ENCODE results near the gene ASAP3. TPM values are rescaled to one million over a fixed set of nuclear protein-coding genes. Genes with fewer than 3 reads are reported as not detected.
A peak's percentile ranks its signal among the peaks of the same experiment; 100 is the strongest.

ASAP3 gene
- total and polyA plus RNA-seq, 9 of the 15 experiments (the other 6 are each of a cell fraction or from before 2014, with no cell fraction given) = 1.7 to 31.2 (median 17.4) TPM

GRCh38 chr1:23449958-23450357, 34.0 kb downstream of the ASAP3 start:
- intact Hi-C loops (cut with micrococcal nuclease) = no loop called here

More at GRCh38 chr1:23449958-23450357, 34.0 kb downstream of the ASAP3 start:
- Histone ChIP-seq H4K20me1 (replicated peaks; ENCODE audit: control insufficient read depth, insufficient read depth, low read length) (no peaks in the 10 kb centered on the region), H3K4me1 (replicated peaks in 1 of 2; ENCODE audit: control insufficient read depth in 2 of 2, insufficient read depth in 2 of 2, low read length in 2 of 2) (peaks cover 3 to 10% of the 10 kb centered on the region in 2 experiments; a peak in 4 of 5 replicates), H3K4me2 (ENCODE audit: insufficient read depth, low read length) (no peak overlapping the region), H3K36me3 (ENCODE audit: control insufficient read depth, insufficient read depth, low read length) (peaks cover 13% of the 10 kb centered on the region; the same call in 2 of the 3 replicates), H3K79me2 (ENCODE audit: control insufficient read depth, insufficient read depth, low read length) (no peaks in the 10 kb centered on the region), H3K9ac (ENCODE audit: insufficient read depth in 1 of 2, low read depth in 2 of 2, low read length in 2 of 2) (no peak overlapping the region), H3K27me3 (ENCODE audit: control insufficient read depth in 2 of 2, insufficient read depth in 2 of 2, low read length in 2 of 2) (no peaks in the 10 kb centered on the region), H2AFZ (ENCODE audit: low read depth, low read length) (no peak overlapping the region), H3K9me3 (replicated peaks; ENCODE audit: control insufficient read depth, insufficient read depth, low read depth, low read length) (no peaks in the 10 kb centered on the region), H3K4me3 (no peak overlapping the region), H3K27ac (ENCODE audit: extremely low read depth, low read depth, low read length) (no peak overlapping the region), H3K9me1 (ENCODE audit: control insufficient read depth, insufficient read depth, low read length) (no peaks in the 10 kb centered on the region)
- WGBS (ENCODE audit: insufficient coverage, low coverage, missing lambda C conversion rate) = 79% methylated on average over 4 of the region's 4 CpGs
- ChIA-PET CTCF (ENCODE audit: low intra/inter-chr PET ratio) (no interaction called here), POLR2A (interaction anchor here (0.5 to 1.2 kb wide), 3 partner anchors 7 to 345 kb away, joined by 3 to 6 read pairs (median 4); no protein-coding TSS in a partner anchor)
- FAIRE-seq (no peak), DNase-seq (ENCODE audit: extremely low read depth in 1 of 4, low spot score in 3 of 4) (no peak), ATAC-seq (no peak)
- TF ChIP-seq FOS (IDR thresholded peaks at IDR 0.05; ENCODE audit: extremely low read depth, insufficient read length) = no peak
- TF ChIP-seq ZNF232 (CRISPR knock-in tag; IDR thresholded peaks at IDR 0.05) = no peak
- TF ChIP-seq NFIC (IDR thresholded peaks at IDR 0.05) = peak; percentile 48
- no peak for TF ChIP-seq RREB1 (CRISPR knock-in tag; IDR thresholded peaks at IDR 0.05)
- TF ChIP-seq TGIF2 (CRISPR knock-in tag; IDR thresholded peaks at IDR 0.05) = no peak
- TF ChIP-seq HES1 (IDR thresholded peaks at IDR 0.05; ENCODE audit: low read depth) = no peak
- no peak for TF ChIP-seq SETDB1 (IDR thresholded peaks at IDR 0.05; ENCODE audit: low read length)
- BruUV-seq (replicated peaks) = no TSS peak
- in situ Hi-C loops (cut with MboI) = no loop called here
